GM23338 (cell line): Measurements from ENCODE around the gene TPCN2. TPM values are rescaled to one million over a fixed set of nuclear protein-coding genes. Genes with fewer than 3 reads are reported as not detected.

ENCODE experiments used
- ATAC-seq: fragments of 200-7000 bp; cut with Tn5 transposase; 3 replicates; pipeline ENCODE4 v1.9.1; 2020
- DNase-seq: peaks from one replicate; pipeline ENCODE4 v3.0.0-alpha.2; 2015; ENCODE audit warnings: low spot score
- H2AFZ ChIP-seq: fragments of 200-600 bp; sonication (generic); 2 replicates; pipeline ENCODE4 v1.8.0; 2016; ENCODE audit warnings: antibody characterized with exemption, mild to moderate bottlenecking, moderate library complexity
- H3F3A ChIP-seq: fragments of 200-600 bp; sonication (generic); replicated peaks from 2 replicates; pipeline ENCODE4 v1.8.0; 2017; ENCODE audit warnings: antibody characterized with exemption, mixed run types, low read depth
- H3K27ac ChIP-seq: fragments of 200-600 bp; sonication (generic); 2 replicates; pipeline ENCODE4 v1.6.1; 2016; ENCODE audit warnings: low read depth
- H3K27me3 ChIP-seq: fragments of 200-600 bp; sonication (generic); 2 replicates; pipeline ENCODE4 v1.8.0; 2016; ENCODE audit warnings: mild to moderate bottlenecking, mixed run types, moderate library complexity; ENCODE audit not compliant: insufficient read depth
- H3K36me3 ChIP-seq: fragments of 200-600 bp; sonication (generic); 2 replicates; pipeline ENCODE4 v1.8.0; 2016; ENCODE audit warnings: mild to moderate bottlenecking; ENCODE audit not compliant: insufficient read depth
- H3K4me1 ChIP-seq: fragments of 200-600 bp; sonication (generic); 2 replicates; pipeline ENCODE4 v1.8.0; 2016; ENCODE audit warnings: mild to moderate bottlenecking, moderate library complexity; ENCODE audit not compliant: insufficient read depth
- H3K4me2 ChIP-seq: fragments of 200-600 bp; sonication (generic); 2 replicates; pipeline ENCODE4 v1.7.1; 2017; ENCODE audit warnings: mixed run types
- H3K4me3 ChIP-seq: fragments of 200-600 bp; sonication (generic); 2 replicates; pipeline ENCODE4 v1.6.1; 2016; ENCODE audit warnings: mixed run types
- H3K79me2 ChIP-seq: fragments of 200-600 bp; sonication (generic); replicated peaks from 2 replicates; pipeline ENCODE4 v1.8.0; 2017; ENCODE audit warnings: mild to moderate bottlenecking; ENCODE audit not compliant: insufficient read depth
- H3K9me2 ChIP-seq: fragments of 200-600 bp; sonication (generic); 2 replicates; pipeline ENCODE4 v1.8.0; 2017; ENCODE audit not compliant: insufficient read depth
- H4K20me1 ChIP-seq: fragments of 200-600 bp; sonication (generic); replicated peaks from 2 replicates; pipeline ENCODE4 v1.8.0; 2017; ENCODE audit warnings: mild to moderate bottlenecking; ENCODE audit not compliant: insufficient read depth
- H3K27ac Mint-ChIP-seq: 2 replicates; pipeline ENCODE4 v1.8.0; 2020; ENCODE audit warnings: inconsistent platforms, mild to moderate bottlenecking, moderate library complexity, mixed read lengths
- H3K27me3 Mint-ChIP-seq: 3 replicates; pipeline ENCODE4 v1.8.0; 2022; ENCODE audit warnings: low read depth, mild to moderate bottlenecking, moderate library complexity, mixed read lengths, inconsistent platforms; ENCODE audit not compliant: insufficient read depth, poor library complexity
- H3K36me3 Mint-ChIP-seq: 3 replicates; pipeline ENCODE4 v1.8.0; 2021; ENCODE audit warnings: low read depth, mild to moderate bottlenecking, inconsistent platforms, moderate library complexity, mixed read lengths
- H3K4me1 Mint-ChIP-seq: 3 replicates; pipeline ENCODE4 v1.8.0; 2020; ENCODE audit warnings: mild to moderate bottlenecking, inconsistent platforms, mixed read lengths
- H3K4me3 Mint-ChIP-seq: 3 replicates; pipeline ENCODE4 v1.8.0; 2021; ENCODE audit warnings: moderate library complexity, mild to moderate bottlenecking, inconsistent platforms, mixed read lengths
- H3K9me3 Mint-ChIP-seq: 3 replicates; pipeline ENCODE4 v1.8.0; 2020; ENCODE audit warnings: moderate library complexity, mild to moderate bottlenecking, inconsistent platforms, mixed read lengths
- CREB1 ChIP-seq: fragments of 250-450 bp; sonication (Bioruptor Pico); IDR thresholded peaks from 2 replicates; pipeline ENCODE4 v1.5.0; 2020; ENCODE audit warnings: low read depth, mild to moderate bottlenecking, moderate library complexity
- EZH2 ChIP-seq: fragments of 200-600 bp; sonication (generic); IDR thresholded peaks from one replicate; pipeline ENCODE4 v1.8.0; 2017; ENCODE audit warnings: antibody characterized with exemption, mild to moderate bottlenecking, low read depth; ENCODE audit not compliant: unreplicated experiment
- JUNB ChIP-seq: IDR thresholded peaks from one replicate; pipeline ENCODE4 v1.6.1; 2016; ENCODE audit warnings: antibody characterized with exemption; ENCODE audit not compliant: unreplicated experiment
- NANOG ChIP-seq: IDR thresholded peaks from 2 replicates; pipeline ENCODE4 v1.6.1; 2016; ENCODE audit warnings: antibody characterized with exemption, borderline replicate concordance
- POLR2AphosphoS5 ChIP-seq: IDR thresholded peaks from 2 replicates; pipeline ENCODE4 v1.6.1; 2016; ENCODE audit warnings: antibody characterized with exemption, low read depth
- STAT1 ChIP-seq: IDR thresholded peaks from one replicate; pipeline ENCODE4 v1.6.1; 2016; ENCODE audit warnings: antibody characterized with exemption; ENCODE audit not compliant: unreplicated experiment
- ZNF331 ChIP-seq: fragments of 250-450 bp; sonication (Bioruptor Pico); IDR thresholded peaks from 2 replicates; pipeline ENCODE4 v1.5.0; 2020; ENCODE audit warnings: low read depth, mild to moderate bottlenecking, moderate library complexity
- polyA plus RNA-seq: library from polyadenylated mRNA; unstranded; fragments of >200 nt; fragmentation: Nextera tagmentation; extraction: Ambion mirVana; gene quantifications from 2 replicates; pipeline ENCODE4 v1.2.1, GENCODE V29; 2016
- total RNA-seq: library from RNA; depleted of rRNA; stranded (reverse); fragments of >200 nt; shearing (Covaris generic); gene quantifications from 2 replicates; pipeline ENCODE4 v1.2.3, GENCODE V29; 2014
- TF ChIP-seq, protein P1 (sequence below): IDR thresholded peaks from one replicate; pipeline ENCODE4 v1.6.1; 2018; ENCODE audit warnings: antibody characterized with exemption; ENCODE audit not compliant: unreplicated experiment
- TF ChIP-seq, protein P2 (sequence below), 2 experiments: fragments of 200-600 bp in 1 of 2; sonication (generic) in 1 of 2; conservative IDR thresholded peaks; 2 replicates each; pipeline versions ENCODE4 v1.5.1 to v1.6.1; 2016 to 2017; ENCODE audit warnings: antibody characterized with exemption in 2 of 2, low read depth in 2 of 2, mild to moderate bottlenecking in 2 of 2, moderate library complexity in 1 of 2
- TF ChIP-seq, protein P3 (sequence below): fragments of 250-450 bp; sonication (Bioruptor Pico); IDR thresholded peaks from 2 replicates; pipeline ENCODE4 v1.5.0; 2020; ENCODE audit warnings: mild to moderate bottlenecking, moderate library complexity

TPCN2 gene
- total and polyA plus RNA-seq, 2 experiments from 2014 or later: 5.8 to 14.7 TPM

DNA sequence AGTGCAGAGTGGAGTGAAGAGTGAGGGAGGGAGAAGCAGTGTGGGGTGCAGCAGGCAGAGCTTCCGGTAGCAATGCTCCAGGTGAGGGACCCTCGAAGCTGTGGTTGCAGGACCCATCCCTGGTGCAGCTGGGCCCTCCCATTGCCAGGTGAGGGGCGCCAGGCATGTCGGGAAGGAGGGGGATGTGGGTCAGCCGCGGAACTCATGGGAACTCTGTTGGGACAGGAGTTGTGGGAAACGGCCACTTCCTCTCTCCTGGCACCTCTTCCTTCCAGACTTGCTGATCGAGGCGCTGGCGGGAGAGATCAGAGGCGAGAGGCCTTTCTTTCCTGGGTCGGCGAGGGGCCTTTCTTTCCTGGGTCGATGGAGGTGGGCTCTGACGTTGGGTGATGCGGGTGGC, 48.5 kb downstream of the TPCN2 start (continued):
- TF ChIP-seq, protein P1, sequence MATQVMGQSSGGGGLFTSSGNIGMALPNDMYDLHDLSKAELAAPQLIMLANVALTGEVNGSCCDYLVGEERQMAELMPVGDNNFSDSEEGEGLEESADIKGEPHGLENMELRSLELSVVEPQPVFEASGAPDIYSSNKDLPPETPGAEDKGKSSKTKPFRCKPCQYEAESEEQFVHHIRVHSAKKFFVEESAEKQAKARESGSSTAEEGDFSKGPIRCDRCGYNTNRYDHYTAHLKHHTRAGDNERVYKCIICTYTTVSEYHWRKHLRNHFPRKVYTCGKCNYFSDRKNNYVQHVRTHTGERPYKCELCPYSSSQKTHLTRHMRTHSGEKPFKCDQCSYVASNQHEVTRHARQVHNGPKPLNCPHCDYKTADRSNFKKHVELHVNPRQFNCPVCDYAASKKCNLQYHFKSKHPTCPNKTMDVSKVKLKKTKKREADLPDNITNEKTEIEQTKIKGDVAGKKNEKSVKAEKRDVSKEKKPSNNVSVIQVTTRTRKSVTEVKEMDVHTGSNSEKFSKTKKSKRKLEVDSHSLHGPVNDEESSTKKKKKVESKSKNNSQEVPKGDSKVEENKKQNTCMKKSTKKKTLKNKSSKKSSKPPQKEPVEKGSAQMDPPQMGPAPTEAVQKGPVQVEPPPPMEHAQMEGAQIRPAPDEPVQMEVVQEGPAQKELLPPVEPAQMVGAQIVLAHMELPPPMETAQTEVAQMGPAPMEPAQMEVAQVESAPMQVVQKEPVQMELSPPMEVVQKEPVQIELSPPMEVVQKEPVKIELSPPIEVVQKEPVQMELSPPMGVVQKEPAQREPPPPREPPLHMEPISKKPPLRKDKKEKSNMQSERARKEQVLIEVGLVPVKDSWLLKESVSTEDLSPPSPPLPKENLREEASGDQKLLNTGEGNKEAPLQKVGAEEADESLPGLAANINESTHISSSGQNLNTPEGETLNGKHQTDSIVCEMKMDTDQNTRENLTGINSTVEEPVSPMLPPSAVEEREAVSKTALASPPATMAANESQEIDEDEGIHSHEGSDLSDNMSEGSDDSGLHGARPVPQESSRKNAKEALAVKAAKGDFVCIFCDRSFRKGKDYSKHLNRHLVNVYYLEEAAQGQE: no peak
- TF ChIP-seq JUNB: no peak

DNA sequence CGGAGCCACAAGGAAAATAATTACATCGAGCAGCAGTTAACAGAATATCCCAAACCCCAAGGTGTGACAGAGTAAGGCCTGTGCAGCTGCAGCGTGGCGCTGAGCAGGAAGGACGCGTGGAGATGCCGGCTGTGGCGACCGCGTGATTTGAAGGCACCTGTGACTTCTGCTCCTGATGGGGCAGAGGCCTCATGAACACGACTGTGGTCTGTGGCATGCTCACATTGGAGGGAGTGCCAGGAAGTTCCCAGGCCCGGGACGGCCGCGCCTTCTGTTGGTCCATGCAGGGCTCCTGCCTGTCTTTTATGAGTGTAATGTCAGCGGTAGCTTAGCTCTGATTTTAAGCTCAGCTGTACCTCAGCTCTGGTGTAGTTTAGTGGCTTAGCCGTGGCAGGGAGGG, 50.4 kb downstream of the TPCN2 start:
- peaks cover 16% of the 10 kb centered on the region for H3K27me3 Mint-ChIP-seq
- no peaks in the 10 kb centered on the region for H3K4me1 ChIP-seq
- no peak overlapping the region for H3K27ac Mint-ChIP-seq
- H3F3A ChIP-seq: no peaks in the 10 kb centered on the region
- H4K20me1 ChIP-seq: no peaks in the 10 kb centered on the region
- H3K4me3 ChIP-seq: no peak overlapping the region
- no peaks in the 10 kb centered on the region for H3K36me3 Mint-ChIP-seq
- H3K27me3 ChIP-seq: no peaks in the 10 kb centered on the region
- H3K79me2 ChIP-seq: no peaks in the 10 kb centered on the region
- no peak overlapping the region for H3K27ac ChIP-seq
- no peaks in the 10 kb centered on the region for H3K9me2 ChIP-seq
- H3K4me2 ChIP-seq: no peak overlapping the region
- peaks cover 5% of the 10 kb centered on the region for H3K4me1 Mint-ChIP-seq
- no peak for ATAC-seq
- H3K9me3 Mint-ChIP-seq: no peaks in the 10 kb centered on the region
- no peak for DNase-seq
- H3K4me3 Mint-ChIP-seq: no peak overlapping the region
- H2AFZ ChIP-seq: no peak overlapping the region
- H3K36me3 ChIP-seq: no peaks in the 10 kb centered on the region
- TF ChIP-seq POLR2AphosphoS5 (no peak), JUNB (no peak), EZH2 (no peak), ZNF331 (CRISPR knock-in tag) (no peak), NANOG (no peak), STAT1 (no peak), CREB1 (CRISPR knock-in tag) (no peak)
- TF ChIP-seq, protein P1: no peak
- TF ChIP-seq, protein P2, sequence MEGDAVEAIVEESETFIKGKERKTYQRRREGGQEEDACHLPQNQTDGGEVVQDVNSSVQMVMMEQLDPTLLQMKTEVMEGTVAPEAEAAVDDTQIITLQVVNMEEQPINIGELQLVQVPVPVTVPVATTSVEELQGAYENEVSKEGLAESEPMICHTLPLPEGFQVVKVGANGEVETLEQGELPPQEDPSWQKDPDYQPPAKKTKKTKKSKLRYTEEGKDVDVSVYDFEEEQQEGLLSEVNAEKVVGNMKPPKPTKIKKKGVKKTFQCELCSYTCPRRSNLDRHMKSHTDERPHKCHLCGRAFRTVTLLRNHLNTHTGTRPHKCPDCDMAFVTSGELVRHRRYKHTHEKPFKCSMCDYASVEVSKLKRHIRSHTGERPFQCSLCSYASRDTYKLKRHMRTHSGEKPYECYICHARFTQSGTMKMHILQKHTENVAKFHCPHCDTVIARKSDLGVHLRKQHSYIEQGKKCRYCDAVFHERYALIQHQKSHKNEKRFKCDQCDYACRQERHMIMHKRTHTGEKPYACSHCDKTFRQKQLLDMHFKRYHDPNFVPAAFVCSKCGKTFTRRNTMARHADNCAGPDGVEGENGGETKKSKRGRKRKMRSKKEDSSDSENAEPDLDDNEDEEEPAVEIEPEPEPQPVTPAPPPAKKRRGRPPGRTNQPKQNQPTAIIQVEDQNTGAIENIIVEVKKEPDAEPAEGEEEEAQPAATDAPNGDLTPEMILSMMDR (conservative IDR thresholded peaks at IDR 0.05; ENCODE audit: low read depth in 2 of 2): no peak
- TF ChIP-seq, protein P3, sequence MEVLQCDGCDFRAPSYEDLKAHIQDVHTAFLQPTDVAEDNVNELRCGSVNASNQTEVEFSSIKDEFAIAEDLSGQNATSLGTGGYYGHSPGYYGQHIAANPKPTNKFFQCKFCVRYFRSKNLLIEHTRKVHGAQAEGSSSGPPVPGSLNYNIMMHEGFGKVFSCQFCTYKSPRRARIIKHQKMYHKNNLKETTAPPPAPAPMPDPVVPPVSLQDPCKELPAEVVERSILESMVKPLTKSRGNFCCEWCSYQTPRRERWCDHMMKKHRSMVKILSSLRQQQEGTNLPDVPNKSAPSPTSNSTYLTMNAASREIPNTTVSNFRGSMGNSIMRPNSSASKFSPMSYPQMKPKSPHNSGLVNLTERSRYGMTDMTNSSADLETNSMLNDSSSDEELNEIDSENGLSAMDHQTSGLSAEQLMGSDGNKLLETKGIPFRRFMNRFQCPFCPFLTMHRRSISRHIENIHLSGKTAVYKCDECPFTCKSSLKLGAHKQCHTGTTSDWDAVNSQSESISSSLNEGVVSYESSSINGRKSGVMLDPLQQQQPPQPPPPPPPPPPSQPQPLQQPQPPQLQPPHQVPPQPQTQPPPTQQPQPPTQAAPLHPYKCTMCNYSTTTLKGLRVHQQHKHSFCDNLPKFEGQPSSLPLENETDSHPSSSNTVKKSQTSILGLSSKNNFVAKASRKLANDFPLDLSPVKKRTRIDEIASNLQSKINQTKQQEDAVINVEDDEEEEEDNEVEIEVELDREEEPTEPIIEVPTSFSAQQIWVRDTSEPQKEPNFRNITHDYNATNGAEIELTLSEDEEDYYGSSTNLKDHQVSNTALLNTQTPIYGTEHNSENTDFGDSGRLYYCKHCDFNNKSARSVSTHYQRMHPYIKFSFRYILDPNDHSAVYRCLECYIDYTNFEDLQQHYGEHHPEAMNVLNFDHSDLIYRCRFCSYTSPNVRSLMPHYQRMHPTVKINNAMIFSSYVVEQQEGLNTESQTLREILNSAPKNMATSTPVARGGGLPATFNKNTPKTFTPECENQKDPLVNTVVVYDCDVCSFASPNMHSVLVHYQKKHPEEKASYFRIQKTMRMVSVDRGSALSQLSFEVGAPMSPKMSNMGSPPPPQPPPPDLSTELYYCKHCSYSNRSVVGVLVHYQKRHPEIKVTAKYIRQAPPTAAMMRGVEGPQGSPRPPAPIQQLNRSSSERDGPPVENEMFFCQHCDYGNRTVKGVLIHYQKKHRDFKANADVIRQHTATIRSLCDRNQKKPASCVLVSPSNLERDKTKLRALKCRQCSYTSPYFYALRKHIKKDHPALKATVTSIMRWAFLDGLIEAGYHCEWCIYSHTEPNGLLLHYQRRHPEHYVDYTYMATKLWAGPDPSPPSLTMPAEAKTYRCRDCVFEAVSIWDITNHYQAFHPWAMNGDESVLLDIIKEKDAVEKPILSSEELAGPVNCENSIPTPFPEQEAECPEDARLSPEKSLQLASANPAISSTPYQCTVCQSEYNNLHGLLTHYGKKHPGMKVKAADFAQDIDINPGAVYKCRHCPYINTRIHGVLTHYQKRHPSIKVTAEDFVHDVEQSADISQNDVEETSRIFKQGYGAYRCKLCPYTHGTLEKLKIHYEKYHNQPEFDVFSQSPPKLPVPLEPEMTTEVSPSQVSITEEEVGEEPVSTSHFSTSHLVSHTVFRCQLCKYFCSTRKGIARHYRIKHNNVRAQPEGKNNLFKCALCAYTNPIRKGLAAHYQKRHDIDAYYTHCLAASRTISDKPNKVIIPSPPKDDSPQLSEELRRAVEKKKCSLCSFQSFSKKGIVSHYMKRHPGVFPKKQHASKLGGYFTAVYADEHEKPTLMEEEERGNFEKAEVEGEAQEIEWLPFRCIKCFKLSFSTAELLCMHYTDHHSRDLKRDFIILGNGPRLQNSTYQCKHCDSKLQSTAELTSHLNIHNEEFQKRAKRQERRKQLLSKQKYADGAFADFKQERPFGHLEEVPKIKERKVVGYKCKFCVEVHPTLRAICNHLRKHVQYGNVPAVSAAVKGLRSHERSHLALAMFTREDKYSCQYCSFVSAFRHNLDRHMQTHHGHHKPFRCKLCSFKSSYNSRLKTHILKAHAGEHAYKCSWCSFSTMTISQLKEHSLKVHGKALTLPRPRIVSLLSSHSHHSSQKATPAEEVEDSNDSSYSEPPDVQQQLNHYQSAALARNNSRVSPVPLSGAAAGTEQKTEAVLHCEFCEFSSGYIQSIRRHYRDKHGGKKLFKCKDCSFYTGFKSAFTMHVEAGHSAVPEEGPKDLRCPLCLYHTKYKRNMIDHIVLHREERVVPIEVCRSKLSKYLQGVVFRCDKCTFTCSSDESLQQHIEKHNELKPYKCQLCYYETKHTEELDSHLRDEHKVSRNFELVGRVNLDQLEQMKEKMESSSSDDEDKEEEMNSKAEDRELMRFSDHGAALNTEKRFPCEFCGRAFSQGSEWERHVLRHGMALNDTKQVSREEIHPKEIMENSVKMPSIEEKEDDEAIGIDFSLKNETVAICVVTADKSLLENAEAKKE (CRISPR knock-in tag): no peak
